SU-DHL-6 (cell line): ENCODE data around the gene VDAC2.

Experiments used
- EZH2phosphoT487 ChIP-seq: fragments of 200-600 bp; sonication (generic), shearing (Covaris generic); conservative IDR thresholded peaks from 2 replicates; pipeline ENCODE4 v1.6.1; 2018; ENCODE audit warnings: mild to moderate bottlenecking, antibody characterized with exemption, low read length, moderate library complexity, mixed read lengths
- TF ChIP-seq, protein P1 (sequence below): fragments of 200-600 bp; sonication (generic); IDR thresholded peaks from one replicate; pipeline ENCODE4 v1.5.1; 2017; ENCODE audit warnings: antibody characterized with exemption, mild to moderate bottlenecking, low read length, moderate library complexity; ENCODE audit not compliant: insufficient read depth, poor library complexity, severe bottlenecking

DNA sequence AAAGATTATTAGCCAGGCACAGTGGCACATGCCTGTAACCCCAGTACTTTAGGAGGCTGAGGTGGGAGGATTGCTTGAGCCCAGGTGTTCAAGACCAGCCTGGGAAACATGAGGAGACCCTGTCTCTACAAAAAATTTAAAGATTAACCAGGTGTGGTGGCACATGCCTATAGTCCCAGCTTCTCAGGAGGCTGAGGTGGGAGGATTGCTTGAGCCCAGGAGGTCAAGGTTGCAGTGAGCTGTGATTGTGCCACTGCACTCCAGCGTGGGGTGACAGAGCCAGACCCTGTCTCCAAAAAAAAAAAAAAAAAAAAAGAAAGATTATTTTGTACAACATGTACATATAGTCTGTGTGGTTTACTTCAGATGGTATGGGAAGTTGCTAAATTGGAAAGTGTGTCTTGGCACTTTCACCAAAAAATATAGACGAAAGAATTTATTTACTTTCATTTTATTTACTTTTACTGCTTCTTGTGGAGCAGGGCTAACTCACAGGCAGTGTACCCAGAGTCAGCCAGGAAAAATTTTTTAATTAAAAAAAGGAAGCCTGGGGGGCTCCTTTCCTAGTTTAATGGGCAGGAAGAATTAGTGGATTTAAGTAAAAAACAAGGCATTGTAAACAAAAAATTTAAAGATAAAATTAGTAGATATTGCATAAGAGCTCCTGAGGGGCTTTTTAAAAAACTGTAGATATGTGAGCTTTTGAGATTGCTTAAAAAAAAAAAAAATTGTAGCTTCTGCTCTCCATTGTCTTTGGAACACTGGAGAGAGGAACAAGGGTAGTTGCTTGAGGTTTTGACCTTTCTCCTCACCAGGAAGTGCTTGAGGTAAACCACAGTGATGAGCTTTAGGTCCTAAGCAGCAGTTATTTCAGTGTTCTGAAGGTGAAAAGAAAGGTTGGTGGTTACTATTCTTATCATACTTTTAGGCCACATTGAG, 44.6 kb upstream of the VDAC2 start:
- TF ChIP-seq, protein P1, sequence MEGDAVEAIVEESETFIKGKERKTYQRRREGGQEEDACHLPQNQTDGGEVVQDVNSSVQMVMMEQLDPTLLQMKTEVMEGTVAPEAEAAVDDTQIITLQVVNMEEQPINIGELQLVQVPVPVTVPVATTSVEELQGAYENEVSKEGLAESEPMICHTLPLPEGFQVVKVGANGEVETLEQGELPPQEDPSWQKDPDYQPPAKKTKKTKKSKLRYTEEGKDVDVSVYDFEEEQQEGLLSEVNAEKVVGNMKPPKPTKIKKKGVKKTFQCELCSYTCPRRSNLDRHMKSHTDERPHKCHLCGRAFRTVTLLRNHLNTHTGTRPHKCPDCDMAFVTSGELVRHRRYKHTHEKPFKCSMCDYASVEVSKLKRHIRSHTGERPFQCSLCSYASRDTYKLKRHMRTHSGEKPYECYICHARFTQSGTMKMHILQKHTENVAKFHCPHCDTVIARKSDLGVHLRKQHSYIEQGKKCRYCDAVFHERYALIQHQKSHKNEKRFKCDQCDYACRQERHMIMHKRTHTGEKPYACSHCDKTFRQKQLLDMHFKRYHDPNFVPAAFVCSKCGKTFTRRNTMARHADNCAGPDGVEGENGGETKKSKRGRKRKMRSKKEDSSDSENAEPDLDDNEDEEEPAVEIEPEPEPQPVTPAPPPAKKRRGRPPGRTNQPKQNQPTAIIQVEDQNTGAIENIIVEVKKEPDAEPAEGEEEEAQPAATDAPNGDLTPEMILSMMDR, result no peak
- TF ChIP-seq EZH2phosphoT487, result no peak
